COLO829 (cell line): ENCODE measurements around the gene CGAS.
"Not testable (repeated sequence)": the region's sequence is repeated elsewhere in the genome, so short reads cannot be mapped to it uniquely, and the experiment has no call there.

Experiments
- DNase-seq: peaks from one replicate; pipeline ENCODE4 v3.0.0; 2012; ENCODE audit warnings: low spot score

The CGAS gene

GRCh38 chr6:73395875-73396274 lies 56.2 kb downstream of the CGAS start:
- no peak for DNase-seq

GRCh38 chr6:73394577-73395354 lies 57.3 kb downstream of the CGAS start, which contains the start of gene DDX43:
Gene DDX43, plus strand, starts transcription at chr6:73394828. Its CDS starts 78 bp downstream, at chr6:73394906.
- DNase-seq: peak; percentile 84

- no peak for DNase-seq
Measured at GRCh38 chr6:73393278-73393677, 58.8 kb downstream of the CGAS start.

- DNase-seq: not testable (repeated sequence)
Measured at GRCh38 chr6:73392188-73392587, 59.9 kb downstream of the CGAS start.

GRCh38 chr6:73391675-73392074 lies 60.4 kb downstream of the CGAS start:
- no peak for DNase-seq

GRCh38 chr6:73389854-73390253 lies 62.2 kb downstream of the CGAS start:
- DNase-seq: no peak

- peak; percentile 32 for DNase-seq
Measured at GRCh38 chr6:73388800-73389512, 63.1 kb downstream of the CGAS start.

GRCh38 chr6:73388433-73388799 lies 63.7 kb downstream of the CGAS start:
- DNase-seq: no peak

GRCh38 chr6:73382462-73383113 lies 69.5 kb downstream of the CGAS start:
- no peak for DNase-seq

- DNase-seq: not testable (repeated sequence)
Measured at GRCh38 chr6:73381531-73381930, 70.6 kb downstream of the CGAS start.

GRCh38 chr6:73377225-73377624 lies 74.9 kb downstream of the CGAS start:
- no peak for DNase-seq

- DNase-seq: no peak
Measured at GRCh38 chr6:73375216-73375615, 76.9 kb downstream of the CGAS start.
